ENCODE results near the gene WDR41. TPM values are rescaled to one million over a fixed set of nuclear protein-coding genes. Genes with fewer than 3 reads are reported as not detected.

Gene WDR41
- total and polyA plus RNA-seq, 9 of the 15 experiments (the other 6 are each of a cell fraction or from before 2014, with no cell fraction given): 33.6 to 67.2 (median 55.5) TPM

- 0% methylated on average over 2 of the region's 2 CpGs for WGBS (ENCODE audit: insufficient coverage, low coverage, missing lambda C conversion rate)
- H3K27ac ChIP-seq (ENCODE audit: extremely low read depth, low read depth, low read length): no peak overlapping the region
- no peak overlapping the region for H2AFZ ChIP-seq (ENCODE audit: low read depth, low read length)
- FAIRE-seq (no peak), DNase-seq (ENCODE audit: extremely low read depth in 1 of 4, low spot score in 3 of 4) (no peak), ATAC-seq (no peak)
- no TSS peak for BruUV-seq (replicated peaks)
- no peaks in the 10 kb centered on the region for H3K9me3 ChIP-seq (replicated peaks; ENCODE audit: control insufficient read depth, insufficient read depth, low read depth, low read length)
- no peak overlapping the region for H3K9ac ChIP-seq (ENCODE audit: insufficient read depth in 1 of 2, low read depth in 2 of 2, low read length in 2 of 2)
- peaks cover 17 to 30% of the 10 kb centered on the region in 2 experiments for H3K27me3 ChIP-seq (ENCODE audit: control insufficient read depth in 2 of 2, insufficient read depth in 2 of 2, low read length in 2 of 2)
- ChIA-PET CTCF (ENCODE audit: low intra/inter-chr PET ratio) (no interaction called here), POLR2A (no interaction called here)
- H3K4me2 ChIP-seq (ENCODE audit: insufficient read depth, low read length): no peak overlapping the region
- no peaks in the 10 kb centered on the region for H3K36me3 ChIP-seq (ENCODE audit: control insufficient read depth, insufficient read depth, low read length)
- no peak overlapping the region for H3K4me3 ChIP-seq
- H3K4me1 ChIP-seq (replicated peaks in 1 of 2; ENCODE audit: control insufficient read depth in 2 of 2, insufficient read depth in 2 of 2, low read length in 2 of 2): no peaks in the 10 kb centered on the region
- H3K79me2 ChIP-seq (ENCODE audit: control insufficient read depth, insufficient read depth, low read length): no peaks in the 10 kb centered on the region
- H4K20me1 ChIP-seq (replicated peaks; ENCODE audit: control insufficient read depth, insufficient read depth, low read length): no peaks in the 10 kb centered on the region
- intact Hi-C loops (cut with micrococcal nuclease): no loop called here
- TF ChIP-seq PPARD (CRISPR knock-in tag; IDR thresholded peaks at IDR 0.05) (no peak), ZC3H4 (CRISPR knock-in tag; IDR thresholded peaks at IDR 0.05; ENCODE audit: borderline replicate concordance) (no peak), BRD9 (IDR thresholded peaks at IDR 0.05; ENCODE audit: low read depth, partially characterized antibody) (no peak), CBFA2T3 (IDR thresholded peaks at IDR 0.05) (no peak), NCOA2 (IDR thresholded peaks at IDR 0.05; ENCODE audit: partially characterized antibody in 2 of 2) (no peak), NCOA4 (IDR thresholded peaks at IDR 0.05; ENCODE audit: partially characterized antibody) (no peak), ZSCAN29 (IDR thresholded peaks at IDR 0.05) (no peak), STAT5A (IDR thresholded peaks at IDR 0.05; ENCODE audit: borderline replicate concordance, low read length) (no peak), CREBBP (IDR thresholded peaks at IDR 0.05; ENCODE audit: low read depth, low read length) (no peak), PRMT5 (CRISPR knock-in tag; IDR thresholded peaks at IDR 0.05) (no peak), FOXA1 (IDR thresholded peaks at IDR 0.05; ENCODE audit: borderline replicate concordance) (no peak), POLR2B (IDR thresholded peaks at IDR 0.05; ENCODE audit: low read depth, partially characterized antibody) (no peak), HMG20A (CRISPR knock-in tag; conservative IDR thresholded peaks at IDR 0.05) (no peak), ZNF76 (CRISPR knock-in tag; IDR thresholded peaks at IDR 0.05; ENCODE audit: borderline replicate concordance) (no peak), ZNF324 (CRISPR knock-in tag; IDR thresholded peaks at IDR 0.05) (no peak), TSHZ1 (CRISPR knock-in tag; IDR thresholded peaks at IDR 0.05) (no peak), CHCHD3 (CRISPR knock-in tag; IDR thresholded peaks at IDR 0.05) (no peak), GATAD2A (IDR thresholded peaks at IDR 0.05) (no peak)
- TF ChIP-seq, protein P1, sequence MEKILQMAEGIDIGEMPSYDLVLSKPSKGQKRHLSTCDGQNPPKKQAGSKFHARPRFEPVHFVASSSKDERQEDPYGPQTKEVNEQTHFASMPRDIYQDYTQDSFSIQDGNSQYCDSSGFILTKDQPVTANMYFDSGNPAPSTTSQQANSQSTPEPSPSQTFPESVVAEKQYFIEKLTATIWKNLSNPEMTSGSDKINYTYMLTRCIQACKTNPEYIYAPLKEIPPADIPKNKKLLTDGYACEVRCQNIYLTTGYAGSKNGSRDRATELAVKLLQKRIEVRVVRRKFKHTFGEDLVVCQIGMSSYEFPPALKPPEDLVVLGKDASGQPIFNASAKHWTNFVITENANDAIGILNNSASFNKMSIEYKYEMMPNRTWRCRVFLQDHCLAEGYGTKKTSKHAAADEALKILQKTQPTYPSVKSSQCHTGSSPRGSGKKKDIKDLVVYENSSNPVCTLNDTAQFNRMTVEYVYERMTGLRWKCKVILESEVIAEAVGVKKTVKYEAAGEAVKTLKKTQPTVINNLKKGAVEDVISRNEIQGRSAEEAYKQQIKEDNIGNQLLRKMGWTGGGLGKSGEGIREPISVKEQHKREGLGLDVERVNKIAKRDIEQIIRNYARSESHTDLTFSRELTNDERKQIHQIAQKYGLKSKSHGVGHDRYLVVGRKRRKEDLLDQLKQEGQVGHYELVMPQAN (IDR thresholded peaks at IDR 0.05; ENCODE audit: borderline replicate concordance): no peak
- in situ Hi-C loops (cut with MboI): no loop called here
- H3K9me1 ChIP-seq (ENCODE audit: control insufficient read depth, insufficient read depth, low read length): no peaks in the 10 kb centered on the region
Observed at GRCh38 chr5:77389746-77390145, 102.4 kb downstream of the WDR41 start.

Measured in K562 (cell line).